Peyer's patch (tissue), 4 donors: ENCODE data around the gene CELSR2.

Experiments
- CTCF ChIP-seq, 6 experiments: fragments of 450-650 bp in 4 of 6; fragments of 200-600 bp in 2 of 6; sonication (generic) in 1 of 6; IDR thresholded peaks; one replicate each; pipeline ENCODE4 v1.5.1; 2017 to 2019; ENCODE audit warnings: antibody characterized with exemption in 6 of 6, mild to moderate bottlenecking in 3 of 6, moderate library complexity in 1 of 6
- POLR2A ChIP-seq, 2 donors: fragments of 450-650 bp; IDR thresholded peaks; one replicate each; pipeline ENCODE4 v1.5.1; 2017; ENCODE audit warnings: antibody characterized with exemption in 2 of 2, mild to moderate bottlenecking in 2 of 2, moderate library complexity in 2 of 2

DNA sequence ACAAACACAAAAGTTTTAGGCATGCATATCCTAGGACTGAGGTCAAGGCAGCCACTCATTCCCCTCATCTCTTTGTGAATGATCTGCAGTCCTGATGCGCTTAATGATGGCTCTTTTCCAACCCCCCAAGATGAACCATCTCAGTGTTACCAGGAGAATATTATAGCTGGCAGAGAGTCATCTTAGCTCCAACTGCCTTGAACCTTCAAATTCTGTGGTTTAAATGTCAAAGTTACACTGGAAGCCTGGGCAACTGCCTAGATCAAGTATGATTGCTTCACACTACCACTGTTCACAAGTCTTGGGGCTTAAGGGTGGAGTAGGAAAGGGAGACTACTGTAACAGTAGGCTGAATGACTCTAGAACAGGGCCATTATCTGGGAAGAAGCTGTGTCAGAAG, 65.5 kb downstream of the CELSR2 start:
- no peak for TF ChIP-seq CTCF (IDR thresholded peaks at IDR 0.05)
- TF ChIP-seq POLR2A (IDR thresholded peaks at IDR 0.05), result no peak
